Skeletal muscle cell (primary cell): ENCODE results near the gene NUTM2B.
"Not testable (repeated sequence)": the region's sequence is repeated elsewhere in the genome, so short reads cannot be mapped to it uniquely, and the experiment has no call there.

Source experiments
- DNase-seq: peaks from one replicate; pipeline ENCODE4 v3.0.0-alpha.2; 2010; ENCODE audit warnings: low read depth
- H3K4me3 ChIP-seq: 2 replicates; pipeline ENCODE4 v1.5.1; 2011; ENCODE audit warnings: low read depth, mild to moderate bottlenecking, control low read depth, low read length, moderate library complexity

NUTM2B gene

GRCh38 chr10:79702927-79703326 is at the start of gene NUTM2B:
Gene NUTM2B (plus strand): TSS chr10:79703227. CDS start chr10:79703610, 383 bp downstream.
- not testable (repeated sequence) for DNase-seq, H3K4me3 ChIP-seq

- DNase-seq, H3K4me3 ChIP-seq: not testable (repeated sequence)
Observed at GRCh38 chr10:79663287-79663686, 39.7 kb upstream of the NUTM2B start.

GRCh38 chr10:79664686-79665085 is 38.3 kb upstream of the NUTM2B start:
- H3K4me3 ChIP-seq, DNase-seq: not testable (repeated sequence)

GRCh38 chr10:79669248-79669788 is 33.7 kb upstream of the NUTM2B start:
- not testable (repeated sequence) for H3K4me3 ChIP-seq, DNase-seq

GRCh38 chr10:79674878-79675277 is 28.1 kb upstream of the NUTM2B start:
- not testable (repeated sequence) for H3K4me3 ChIP-seq, DNase-seq

GRCh38 chr10:79683026-79683883 is 19.8 kb upstream of the NUTM2B start:
- DNase-seq, H3K4me3 ChIP-seq: not testable (repeated sequence)

GRCh38 chr10:79683884-79684720 is 18.9 kb upstream of the NUTM2B start:
- H3K4me3 ChIP-seq, DNase-seq: not testable (repeated sequence)

- not testable (repeated sequence) for DNase-seq, H3K4me3 ChIP-seq
Observed at GRCh38 chr10:79685044-79685685, 17.9 kb upstream of the NUTM2B start.

GRCh38 chr10:79686595-79686994 is 16.4 kb upstream of the NUTM2B start:
- H3K4me3 ChIP-seq, DNase-seq: not testable (repeated sequence)

- not testable (repeated sequence) for DNase-seq
Observed at GRCh38 chr10:79687406-79688150, 15.4 kb upstream of the NUTM2B start.

GRCh38 chr10:79688798-79689197 is 14.2 kb upstream of the NUTM2B start:
- H3K4me3 ChIP-seq, DNase-seq: not testable (repeated sequence)

More at GRCh38 chr10:79687406-79688150, 15.4 kb upstream of the NUTM2B start:
- H3K4me3 ChIP-seq = not testable (repeated sequence)

GRCh38 chr10:79696596-79696995 is 6.4 kb upstream of the NUTM2B start:
- not testable (repeated sequence) for DNase-seq, H3K4me3 ChIP-seq

- DNase-seq, H3K4me3 ChIP-seq: not testable (repeated sequence)
Observed at GRCh38 chr10:79697141-79697540, 5.9 kb upstream of the NUTM2B start.

- not testable (repeated sequence) for DNase-seq, H3K4me3 ChIP-seq
Observed at GRCh38 chr10:79700381-79700944, 2.6 kb upstream of the NUTM2B start.

- H3K4me3 ChIP-seq, DNase-seq: not testable (repeated sequence)
Observed at GRCh38 chr10:79707017-79707416, 4.0 kb downstream of the NUTM2B start.

GRCh38 chr10:79714976-79715375 is 11.9 kb downstream of the NUTM2B start:
- not testable (repeated sequence) for DNase-seq, H3K4me3 ChIP-seq

GRCh38 chr10:79716917-79717579 is 14.0 kb downstream of the NUTM2B start:
- H3K4me3 ChIP-seq, DNase-seq: not testable (repeated sequence)

GRCh38 chr10:79720000-79720399 is 17.0 kb downstream of the NUTM2B start:
- DNase-seq, H3K4me3 ChIP-seq: not testable (repeated sequence)
